Hepatic stellate cell (primary cell): Measurements from ENCODE around the gene DLEU7.

ENCODE experiments used
- DNase-seq: peaks from one replicate; pipeline ENCODE4 v3.0.0; 2011; ENCODE audit warnings: low spot score

The DLEU7 gene

GRCh38 chr13:50842251-50842989 is 1.1 kb downstream of the DLEU7 start:
- DNase-seq, result no peak

- no peak for DNase-seq
These were observed 1.7 kb downstream of the DLEU7 start for GRCh38 chr13:50841786-50842185.

- DNase-seq, result no peak
These were observed 3.2 kb downstream of the DLEU7 start for GRCh38 chr13:50840284-50840683.

GRCh38 chr13:50839828-50840227 is 3.7 kb downstream of the DLEU7 start:
- no peak for DNase-seq

GRCh38 chr13:50838701-50839100 is 4.8 kb downstream of the DLEU7 start:
- DNase-seq, result no peak

- DNase-seq, result no peak
These were observed 5.5 kb downstream of the DLEU7 start for GRCh38 chr13:50838031-50838430.

- no peak for DNase-seq
These were observed 12.0 kb downstream of the DLEU7 start for GRCh38 chr13:50831512-50831911.

- DNase-seq, result no peak
These were observed 13.6 kb downstream of the DLEU7 start for GRCh38 chr13:50829896-50830295.

GRCh38 chr13:50829226-50829625 is 14.3 kb downstream of the DLEU7 start:
- no peak for DNase-seq

GRCh38 chr13:50826035-50826434 is 17.5 kb downstream of the DLEU7 start:
- DNase-seq, result no peak

- DNase-seq, result no peak
These were observed 31.2 kb downstream of the DLEU7 start for GRCh38 chr13:50812242-50812641.

- no peak for DNase-seq
These were observed 32.5 kb downstream of the DLEU7 start for GRCh38 chr13:50810998-50811397.

- DNase-seq, result no peak
These were observed 33.0 kb downstream of the DLEU7 start for GRCh38 chr13:50810468-50810867.

GRCh38 chr13:50809133-50810090 is 34.1 kb downstream of the DLEU7 start:
- DNase-seq, result no peak

- no peak for DNase-seq
These were observed 37.7 kb downstream of the DLEU7 start for GRCh38 chr13:50805805-50806204.

GRCh38 chr13:50801087-50801931 is 42.2 kb downstream of the DLEU7 start:
- DNase-seq, result peak; percentile 48

GRCh38 chr13:50800091-50800739 is 43.3 kb downstream of the DLEU7 start:
- DNase-seq, result no peak

- DNase-seq, result no peak
These were observed 44.6 kb downstream of the DLEU7 start for GRCh38 chr13:50798923-50799322.

- DNase-seq, result no peak
These were observed 46.4 kb downstream of the DLEU7 start for GRCh38 chr13:50797091-50797490.

GRCh38 chr13:50796463-50796862 is 47.0 kb downstream of the DLEU7 start:
- no peak for DNase-seq

- no peak for DNase-seq
These were observed 49.3 kb downstream of the DLEU7 start for GRCh38 chr13:50794226-50794625.

GRCh38 chr13:50793026-50793425 is 50.5 kb downstream of the DLEU7 start:
- DNase-seq, result no peak
